ENCODE measurements around the gene SLC7A8.

- TF ChIP-seq CTCF (IDR thresholded peaks at IDR 0.05): no peak
- TF ChIP-seq POLR2AphosphoS5 (IDR thresholded peaks at IDR 0.05): no peak
These were observed 50.5 kb downstream of the SLC7A8 start for GRCh38 chr14:23132970-23133369.

All from breast epithelium (tissue), 3 donors.